Natural killer cell treated with Interleukin-12 subunit alpha and Interleukin-12 subunit beta and Interleukin-15 and Interleukin-18, amount 100 ng/mL, for 72 hours (primary cell): ENCODE results near the gene ACTN4. TPM values are rescaled to one million over a fixed set of nuclear protein-coding genes. Genes with fewer than 3 reads are reported as not detected.
A peak's percentile ranks its signal among the peaks of the same experiment; 100 is the strongest.
"Not testable (repeated sequence)": the region's sequence is repeated elsewhere in the genome, so short reads cannot be mapped to it uniquely, and the experiment has no call there.

Source experiments
- ATAC-seq, 2 donors: fragments of 150-1000 bp; cut with Tn5 transposase in 1 of 2; sonication (Bioruptor Pico), chemical (Tn5 transposase) in 1 of 2; 2 replicates each; pipeline ENCODE4 v1.10.0; 2021
- DNase-seq: peaks from one replicate; pipeline ENCODE4 v3.0.0; 2022; ENCODE audit warnings: low spot score
- H3K27ac Mint-ChIP-seq, 2 donors: 1 replicate in 1 of 2; 2 replicates in 1 of 2; pipeline ENCODE4 v1.8.0; 2022; ENCODE audit warnings: mixed read lengths in 2 of 2, mild to moderate bottlenecking in 1 of 2, moderate library complexity in 1 of 2
- H3K27me3 Mint-ChIP-seq, 2 donors: 1 replicate in 1 of 2; 2 replicates in 1 of 2; pipeline ENCODE4 v1.8.0; 2022; ENCODE audit warnings: mixed read lengths in 2 of 2
- H3K36me3 Mint-ChIP-seq: one replicate; pipeline ENCODE4 v1.8.0; 2022; ENCODE audit warnings: mixed read lengths
- H3K4me1 Mint-ChIP-seq, 2 donors: 1 replicate in 1 of 2; 2 replicates in 1 of 2; pipeline ENCODE4 v1.8.0; 2022; ENCODE audit warnings: low read depth in 2 of 2, mixed read lengths in 2 of 2, mild to moderate bottlenecking in 1 of 2
- H3K4me3 Mint-ChIP-seq: one replicate; pipeline ENCODE4 v1.8.0; 2022; ENCODE audit warnings: mixed read lengths
- H3K9me3 Mint-ChIP-seq: 2 replicates; pipeline ENCODE4 v1.8.0; 2022; ENCODE audit warnings: mixed read lengths
- total RNA-seq, 2 donors: library from RNA; stranded (reverse); gene quantifications; one replicate each; pipeline ENCODE4 v1.2.3, GENCODE V29; 2022

Gene ACTN4
- total RNA-seq, 2 donors from 2014 or later: 342 to 574 TPM

- H3K27me3 Mint-ChIP-seq: no peaks in the 10 kb centered on the region
- H3K9me3 Mint-ChIP-seq: no peaks in the 10 kb centered on the region
- no peak overlapping the region for H3K4me3 Mint-ChIP-seq
- no peak overlapping the region for H3K27ac Mint-ChIP-seq
- H3K4me1 Mint-ChIP-seq: peaks cover 4 to 6% of the 10 kb centered on the region in 2 donors
- no peak for ATAC-seq
- no peak for DNase-seq
- peaks cover 23% of the 10 kb centered on the region for H3K36me3 Mint-ChIP-seq
Measured at GRCh38 chr19:38626401-38626800, 21.0 kb upstream of the ACTN4 start.

GRCh38 chr19:38629568-38629967, 17.9 kb upstream of the ACTN4 start:
- ATAC-seq (no peak), DNase-seq (no peak)
- H3K4me3 Mint-ChIP-seq: no peak overlapping the region
- H3K27me3 Mint-ChIP-seq: no peaks in the 10 kb centered on the region
- H3K36me3 Mint-ChIP-seq: peaks cover 19% of the 10 kb centered on the region
- peaks cover 7 to 13% of the 10 kb centered on the region in 2 donors for H3K4me1 Mint-ChIP-seq
- H3K9me3 Mint-ChIP-seq: no peaks in the 10 kb centered on the region
- no peak overlapping the region for H3K27ac Mint-ChIP-seq

- H3K9me3 Mint-ChIP-seq, H3K4me3 Mint-ChIP-seq, H3K27me3 Mint-ChIP-seq, ATAC-seq, DNase-seq: not testable (repeated sequence)
- peaks cover 20 to 25% of the 10 kb centered on the region in 2 donors for H3K4me1 Mint-ChIP-seq
- peaks cover 17% of the 10 kb centered on the region for H3K36me3 Mint-ChIP-seq
- H3K27ac Mint-ChIP-seq: peak overlapping the region in 1 of 2 donors; percentile 57
Measured at GRCh38 chr19:38631301-38631700, 16.1 kb upstream of the ACTN4 start.

- not testable (repeated sequence) for H3K9me3 Mint-ChIP-seq, DNase-seq, H3K27ac Mint-ChIP-seq, H3K4me3 Mint-ChIP-seq, H3K27me3 Mint-ChIP-seq, ATAC-seq
- peaks cover 11% of the 10 kb centered on the region for H3K36me3 Mint-ChIP-seq
- peaks cover 25 to 27% of the 10 kb centered on the region in 2 donors for H3K4me1 Mint-ChIP-seq
Measured at GRCh38 chr19:38631811-38632475, 15.5 kb upstream of the ACTN4 start.

GRCh38 chr19:38632476-38633213, 14.8 kb upstream of the ACTN4 start:
- DNase-seq (no peak), ATAC-seq (no peak)
- Mint-ChIP-seq H3K36me3 (peaks cover 11% of the 10 kb centered on the region), H3K4me3 (no peak overlapping the region), H3K27me3 (no peaks in the 10 kb centered on the region), H3K4me1 (peaks cover 29 to 31% of the 10 kb centered on the region in 2 donors), H3K9me3 (no peaks in the 10 kb centered on the region), H3K27ac (no peak overlapping the region)

- peaks cover 28 to 31% of the 10 kb centered on the region in 2 donors for H3K4me1 Mint-ChIP-seq
- H3K4me3 Mint-ChIP-seq: peak overlapping the region; percentile 59
- ATAC-seq: peak in 1 of 2 donors; percentile 38
Measured at GRCh38 chr19:38634757-38635482, 12.5 kb upstream of the ACTN4 start.

GRCh38 chr19:38635483-38636399, 11.7 kb upstream of the ACTN4 start:
- H3K4me3 Mint-ChIP-seq: peak overlapping the region; percentile 56
- H3K36me3 Mint-ChIP-seq: peaks cover 11% of the 10 kb centered on the region
- H3K4me1 Mint-ChIP-seq: peaks cover 28 to 31% of the 10 kb centered on the region in 2 donors
- H3K9me3 Mint-ChIP-seq: no peaks in the 10 kb centered on the region
- DNase-seq (no peak), ATAC-seq (peak; percentile 57 to 60)
- H3K27ac Mint-ChIP-seq: peak overlapping the region; percentile 91 to 98
- no peaks in the 10 kb centered on the region for H3K27me3 Mint-ChIP-seq

More at GRCh38 chr19:38634757-38635482, 12.5 kb upstream of the ACTN4 start:
- Mint-ChIP-seq H3K27ac (peak overlapping the region; percentile 91 to 98), H3K27me3 (no peaks in the 10 kb centered on the region), H3K9me3 (no peaks in the 10 kb centered on the region), H3K36me3 (peaks cover 11% of the 10 kb centered on the region)
- DNase-seq: peak; percentile 76

GRCh38 chr19:38638461-38638860, 9.0 kb upstream of the ACTN4 start:
- Mint-ChIP-seq H3K9me3 (no peaks in the 10 kb centered on the region), H3K27me3 (no peaks in the 10 kb centered on the region), H3K4me1 (peaks cover 24 to 31% of the 10 kb centered on the region in 2 donors), H3K36me3 (peaks cover 5% of the 10 kb centered on the region), H3K27ac (no peak overlapping the region), H3K4me3 (no peak overlapping the region)
- no peak for ATAC-seq
- no peak for DNase-seq

GRCh38 chr19:38639679-38640078, 7.8 kb upstream of the ACTN4 start:
- DNase-seq (no peak), ATAC-seq (no peak)
- Mint-ChIP-seq H3K9me3 (no peaks in the 10 kb centered on the region), H3K4me3 (no peak overlapping the region), H3K36me3 (peaks cover 2% of the 10 kb centered on the region), H3K27me3 (no peaks in the 10 kb centered on the region), H3K27ac (no peak overlapping the region), H3K4me1 (peaks cover 20 to 26% of the 10 kb centered on the region in 2 donors)

GRCh38 chr19:38640368-38640767, 7.1 kb upstream of the ACTN4 start:
- H3K9me3 Mint-ChIP-seq: no peaks in the 10 kb centered on the region
- no peak for DNase-seq
- no peaks in the 10 kb centered on the region for H3K27me3 Mint-ChIP-seq
- no peak overlapping the region for H3K4me3 Mint-ChIP-seq
- no peak for ATAC-seq
- H3K4me1 Mint-ChIP-seq: peaks cover 20% of the 10 kb centered on the region in 2 donors
- no peaks in the 10 kb centered on the region for H3K36me3 Mint-ChIP-seq
- H3K27ac Mint-ChIP-seq: no peak overlapping the region

- H3K36me3 Mint-ChIP-seq: no peaks in the 10 kb centered on the region
- H3K9me3 Mint-ChIP-seq: no peaks in the 10 kb centered on the region
- H3K4me1 Mint-ChIP-seq: peaks cover 2 to 7% of the 10 kb centered on the region in 2 donors
- no peaks in the 10 kb centered on the region for H3K27me3 Mint-ChIP-seq
- no peak for ATAC-seq
- no peak overlapping the region for H3K4me3 Mint-ChIP-seq
- no peak overlapping the region for H3K27ac Mint-ChIP-seq
- DNase-seq: no peak
Measured at GRCh38 chr19:38642176-38642575, 5.3 kb upstream of the ACTN4 start.

- H3K9me3 Mint-ChIP-seq: no peaks in the 10 kb centered on the region
- no peak overlapping the region for H3K27ac Mint-ChIP-seq
- H3K27me3 Mint-ChIP-seq: no peaks in the 10 kb centered on the region
- ATAC-seq (no peak), DNase-seq (no peak)
- peaks cover 14% of the 10 kb centered on the region for H3K36me3 Mint-ChIP-seq
- peaks cover 20 to 24% of the 10 kb centered on the region in 2 donors for H3K4me1 Mint-ChIP-seq
- H3K4me3 Mint-ChIP-seq: no peak overlapping the region
Measured at GRCh38 chr19:38644719-38645118, 2.7 kb upstream of the ACTN4 start.
